Measurements from ENCODE around the gene ADAMTSL3. TPM values are rescaled to one million over a fixed set of nuclear protein-coding genes. Genes with fewer than 3 reads are reported as not detected.

ADAMTSL3 gene
- total and polyA plus RNA-seq, 4 donors = 3.5 to 19.0 (median 8.0) TPM

DNA sequence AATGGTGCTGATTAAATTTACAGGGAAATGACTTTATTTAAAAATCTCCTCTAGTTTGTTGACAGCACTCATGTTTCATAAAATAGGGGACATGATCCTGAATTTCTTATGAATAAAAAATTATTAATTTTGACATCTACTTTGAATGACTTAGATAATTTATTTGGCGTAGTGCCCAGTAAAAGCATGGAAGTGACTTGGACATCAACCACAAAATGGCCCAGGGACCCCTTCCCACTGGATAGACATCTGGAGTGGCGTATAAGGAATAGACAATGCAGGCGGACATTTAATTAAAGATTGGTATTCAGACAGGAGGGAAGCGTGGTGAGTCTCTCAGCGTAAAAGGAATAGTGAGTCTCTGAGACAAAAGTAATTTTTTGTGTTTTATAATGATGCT, 79.8 kb downstream of the ADAMTSL3 start:
- Histone ChIP-seq H3K9me3 (ENCODE audit: control insufficient read depth in 4 of 4, low read length in 3 of 4) (no peaks in the 10 kb centered on the region), H3K36me3 (ENCODE audit: control insufficient read depth in 4 of 4, insufficient read depth in 3 of 4, low read depth in 1 of 4, low read length in 3 of 4) (no peaks in the 10 kb centered on the region), H3K4me1 (ENCODE audit: control insufficient read depth in 4 of 4, insufficient read depth in 4 of 4, low read length in 3 of 4) (no peaks in the 10 kb centered on the region), H3K27me3 (ENCODE audit: control insufficient read depth in 4 of 4, insufficient read depth in 4 of 4, low read length in 3 of 4) (no peaks in the 10 kb centered on the region), H3K27ac (ENCODE audit: low read depth in 1 of 2, low read length in 2 of 2) (no peak overlapping the region), H3K9ac (ENCODE audit: low read depth in 1 of 2, low read length in 2 of 2) (no peak overlapping the region), H3K4me3 (ENCODE audit: low read depth in 1 of 3, low read length in 3 of 3) (no peak overlapping the region)
- no peak for DNase-seq (ENCODE audit: low spot score)
- WGBS = 96% methylated on average over 5 of the region's 5 CpGs
- TF ChIP-seq, protein P1, sequence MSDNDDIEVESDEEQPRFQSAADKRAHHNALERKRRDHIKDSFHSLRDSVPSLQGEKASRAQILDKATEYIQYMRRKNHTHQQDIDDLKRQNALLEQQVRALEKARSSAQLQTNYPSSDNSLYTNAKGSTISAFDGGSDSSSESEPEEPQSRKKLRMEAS (IDR thresholded peaks at IDR 0.05) = no peak
- TF ChIP-seq, protein P2, sequence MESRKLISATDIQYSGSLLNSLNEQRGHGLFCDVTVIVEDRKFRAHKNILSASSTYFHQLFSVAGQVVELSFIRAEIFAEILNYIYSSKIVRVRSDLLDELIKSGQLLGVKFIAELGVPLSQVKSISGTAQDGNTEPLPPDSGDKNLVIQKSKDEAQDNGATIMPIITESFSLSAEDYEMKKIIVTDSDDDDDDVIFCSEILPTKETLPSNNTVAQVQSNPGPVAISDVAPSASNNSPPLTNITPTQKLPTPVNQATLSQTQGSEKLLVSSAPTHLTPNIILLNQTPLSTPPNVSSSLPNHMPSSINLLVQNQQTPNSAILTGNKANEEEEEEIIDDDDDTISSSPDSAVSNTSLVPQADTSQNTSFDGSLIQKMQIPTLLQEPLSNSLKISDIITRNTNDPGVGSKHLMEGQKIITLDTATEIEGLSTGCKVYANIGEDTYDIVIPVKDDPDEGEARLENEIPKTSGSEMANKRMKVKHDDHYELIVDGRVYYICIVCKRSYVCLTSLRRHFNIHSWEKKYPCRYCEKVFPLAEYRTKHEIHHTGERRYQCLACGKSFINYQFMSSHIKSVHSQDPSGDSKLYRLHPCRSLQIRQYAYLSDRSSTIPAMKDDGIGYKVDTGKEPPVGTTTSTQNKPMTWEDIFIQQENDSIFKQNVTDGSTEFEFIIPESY (IDR thresholded peaks at IDR 0.05) = no peak
- TF ChIP-seq HNF4G (IDR thresholded peaks at IDR 0.05) (no peak), EGR1 (IDR thresholded peaks at IDR 0.05; ENCODE audit: low read depth in 2 of 2) (no peak), RXRA (IDR thresholded peaks at IDR 0.05) (no peak), YY1 (IDR thresholded peaks at IDR 0.05) (no peak), GABPA (IDR thresholded peaks at IDR 0.05 in 1 of 2, conservative IDR thresholded peaks at IDR 0.05 in 1 of 2) (no peak), NR2F2 (IDR thresholded peaks at IDR 0.05) (no peak), CTCF (IDR thresholded peaks at IDR 0.05; ENCODE audit: low read depth, low read length, missing input control) (no peak), HNF4A (conservative IDR thresholded peaks at IDR 0.05) (no peak), ATF3 (IDR thresholded peaks at IDR 0.05) (no peak), TAF1 (conservative IDR thresholded peaks at IDR 0.05) (no peak), SP1 (IDR thresholded peaks at IDR 0.05) (no peak), FOXA2 (IDR thresholded peaks at IDR 0.05) (no peak), RAD21 (IDR thresholded peaks at IDR 0.05) (no peak), JUND (IDR thresholded peaks at IDR 0.05) (no peak), FOXA1 (IDR thresholded peaks at IDR 0.05) (no peak)
- TF ChIP-seq, protein P3, sequence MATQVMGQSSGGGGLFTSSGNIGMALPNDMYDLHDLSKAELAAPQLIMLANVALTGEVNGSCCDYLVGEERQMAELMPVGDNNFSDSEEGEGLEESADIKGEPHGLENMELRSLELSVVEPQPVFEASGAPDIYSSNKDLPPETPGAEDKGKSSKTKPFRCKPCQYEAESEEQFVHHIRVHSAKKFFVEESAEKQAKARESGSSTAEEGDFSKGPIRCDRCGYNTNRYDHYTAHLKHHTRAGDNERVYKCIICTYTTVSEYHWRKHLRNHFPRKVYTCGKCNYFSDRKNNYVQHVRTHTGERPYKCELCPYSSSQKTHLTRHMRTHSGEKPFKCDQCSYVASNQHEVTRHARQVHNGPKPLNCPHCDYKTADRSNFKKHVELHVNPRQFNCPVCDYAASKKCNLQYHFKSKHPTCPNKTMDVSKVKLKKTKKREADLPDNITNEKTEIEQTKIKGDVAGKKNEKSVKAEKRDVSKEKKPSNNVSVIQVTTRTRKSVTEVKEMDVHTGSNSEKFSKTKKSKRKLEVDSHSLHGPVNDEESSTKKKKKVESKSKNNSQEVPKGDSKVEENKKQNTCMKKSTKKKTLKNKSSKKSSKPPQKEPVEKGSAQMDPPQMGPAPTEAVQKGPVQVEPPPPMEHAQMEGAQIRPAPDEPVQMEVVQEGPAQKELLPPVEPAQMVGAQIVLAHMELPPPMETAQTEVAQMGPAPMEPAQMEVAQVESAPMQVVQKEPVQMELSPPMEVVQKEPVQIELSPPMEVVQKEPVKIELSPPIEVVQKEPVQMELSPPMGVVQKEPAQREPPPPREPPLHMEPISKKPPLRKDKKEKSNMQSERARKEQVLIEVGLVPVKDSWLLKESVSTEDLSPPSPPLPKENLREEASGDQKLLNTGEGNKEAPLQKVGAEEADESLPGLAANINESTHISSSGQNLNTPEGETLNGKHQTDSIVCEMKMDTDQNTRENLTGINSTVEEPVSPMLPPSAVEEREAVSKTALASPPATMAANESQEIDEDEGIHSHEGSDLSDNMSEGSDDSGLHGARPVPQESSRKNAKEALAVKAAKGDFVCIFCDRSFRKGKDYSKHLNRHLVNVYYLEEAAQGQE (IDR thresholded peaks at IDR 0.05) = no peak
